Adipose tissue (tissue), 3 donors: Measurements from ENCODE around the gene CENPT. TPM values are rescaled to one million over a fixed set of nuclear protein-coding genes. Genes with fewer than 3 reads are reported as not detected.
"Not testable (repeated sequence)": the region's sequence is repeated elsewhere in the genome, so short reads cannot be mapped to it uniquely, and the experiment has no call there.

ENCODE experiments used
- H3K27ac ChIP-seq: one replicate; pipeline ENCODE4 v1.5.1; 2013; ENCODE audit warnings: low read depth, low read length
- WGBS, 3 donors: extraction: QIAGEN DNeasy Blood & Tissue Kit; methylation state at CpG; one replicate each; pipeline ENCODE4 v1.1.7; 2013; 5-methylcytosine and 5-hydroxymethylcytosine counted together
- polyA plus RNA-seq, 3 donors: library from polyadenylated mRNA; stranded (reverse); fragments of 200-250 nt; gene quantifications; one replicate each; pipeline ENCODE4 v1.2.3, GENCODE V29; 2013
- donor health status: healthy with polysubstance abuse.
- donor health status: Bipolar disorder and iron deficiency.
- donor health status: healthy.

Gene CENPT
- polyA plus RNA-seq, 3 donors, result 41.0 to 47.5 (median 44.4) TPM

DNA sequence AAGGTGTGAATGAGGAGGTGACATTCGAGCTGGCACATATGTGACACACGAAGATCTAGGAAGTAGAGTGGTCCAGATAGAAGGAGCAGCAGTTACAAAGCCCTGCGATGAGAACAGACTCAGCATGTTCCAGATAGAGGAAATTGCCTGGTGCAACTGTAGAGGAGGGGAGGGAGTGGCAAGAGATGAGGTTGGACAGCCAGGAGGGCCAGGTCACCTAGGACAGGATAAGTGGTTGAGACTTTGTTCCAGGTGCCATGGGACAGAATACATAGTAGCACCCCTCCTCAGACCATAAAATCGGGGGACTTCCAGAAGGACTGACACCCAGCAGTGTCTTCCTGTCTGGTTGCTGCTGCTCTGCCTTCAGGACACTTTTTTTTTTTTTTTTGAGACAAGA, 11.0 kb upstream of the CENPT start:
- 58 to 76% (median 64%) methylated on average over 4 of the region's 4 CpGs for WGBS, 3 donors
- H3K27ac ChIP-seq, result peak overlapping the region; percentile 52

DNA sequence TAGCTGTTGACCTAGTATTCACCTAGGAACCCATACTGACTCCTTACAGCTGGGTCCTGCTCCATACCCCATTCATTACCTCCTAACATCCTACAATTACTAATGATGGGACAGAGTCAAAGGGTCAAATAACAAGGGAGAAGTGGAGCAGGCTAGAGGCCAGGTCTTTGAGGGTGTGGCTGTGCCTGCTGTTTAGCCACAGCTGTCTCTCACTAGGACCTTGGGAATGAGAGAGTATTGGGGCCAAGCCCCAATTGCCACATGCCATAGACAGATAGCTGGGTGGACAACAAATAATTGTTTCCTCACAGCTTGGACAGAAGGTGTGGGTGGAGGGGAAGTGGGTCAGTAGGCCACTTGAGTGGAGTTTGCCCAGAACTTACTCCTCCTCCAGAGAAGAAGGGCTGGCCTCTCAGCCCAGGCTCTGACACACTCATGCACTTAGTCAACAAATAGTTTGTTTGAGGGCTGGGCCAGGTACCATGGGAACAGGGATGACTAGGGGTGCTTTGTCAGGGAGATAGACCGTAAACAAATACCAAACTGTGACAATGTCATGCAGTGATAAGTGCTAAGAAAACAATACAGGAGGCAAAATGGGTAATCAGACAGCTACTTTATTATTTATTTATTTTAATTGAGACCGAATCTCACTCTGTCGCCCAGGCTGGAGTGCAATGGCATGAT, 10.2 kb upstream of the CENPT start:
- H3K27ac ChIP-seq, result peak overlapping the region; percentile 52
- WGBS, 3 donors, result 17 to 64% (median 57%) methylated on average over 3 of the region's 3 CpGs

DNA sequence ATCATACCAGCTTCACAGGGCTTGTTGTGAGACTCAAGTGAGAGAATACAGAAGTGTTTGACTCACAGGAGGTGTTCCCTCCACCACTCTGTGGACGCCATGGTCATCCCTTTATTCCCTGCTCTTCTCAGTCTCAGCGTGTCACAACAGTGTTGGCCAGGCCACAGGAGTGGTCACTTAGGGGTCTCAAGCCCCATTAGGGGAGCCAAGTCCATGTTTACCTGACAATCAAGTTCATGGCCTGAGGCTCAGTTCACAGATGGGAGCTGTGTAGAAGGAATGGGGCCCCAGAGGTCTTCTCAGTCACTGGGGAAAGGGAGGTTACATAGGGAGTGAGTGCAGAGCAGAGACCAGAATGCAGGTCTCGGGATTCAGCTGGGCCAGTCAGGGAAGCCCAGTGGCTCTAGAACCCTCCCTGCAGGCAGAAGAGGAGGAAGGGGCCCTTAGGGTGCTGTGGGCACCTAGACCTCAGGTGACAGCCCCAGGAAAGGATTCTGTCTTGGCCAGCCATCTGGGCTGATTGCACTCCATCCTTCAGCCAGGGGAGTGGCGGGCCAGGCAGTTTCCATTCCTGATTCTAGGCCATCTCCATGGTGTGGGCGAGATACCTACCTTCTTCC, 9.5 kb upstream of the CENPT start:
- H3K27ac ChIP-seq, result no peak overlapping the region

DNA sequence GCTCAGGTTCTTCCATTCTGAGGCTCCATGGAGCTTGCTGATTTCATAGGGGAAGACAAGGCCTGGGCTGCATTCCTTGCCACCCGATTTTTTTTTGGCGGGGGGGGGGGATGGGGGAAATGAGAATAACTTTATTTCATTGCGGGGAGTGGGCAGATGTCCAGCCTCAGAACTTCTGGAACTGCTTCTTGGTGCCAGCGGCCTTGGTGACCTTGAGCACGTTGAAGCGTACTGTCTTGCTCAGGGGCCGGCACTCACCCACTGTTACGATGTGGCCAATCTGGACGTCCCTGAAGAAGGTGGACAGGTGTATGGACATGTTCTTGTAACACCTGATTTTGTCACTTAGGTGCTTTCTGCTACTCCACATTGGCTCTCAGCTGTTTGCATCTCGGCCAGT, 8.3 kb upstream of the CENPT start:
- WGBS, 3 donors, result 34 to 82% (median 81%) methylated on average over 10 of the region's 10 CpGs

More for the DNA sequence above, 9.5 kb upstream of the CENPT start:
- 86 to 95% (median 88%) methylated on average over 5 of the region's 5 CpGs for WGBS, 3 donors

GRCh38 chr16:67853670-67854069, 6.2 kb upstream of the CENPT start:
- WGBS, 3 donors, result 97 to 98% (median 98%) methylated on average over 3 of the region's 3 CpGs
- H3K27ac ChIP-seq, result no peak overlapping the region

More for the DNA sequence above, 8.3 kb upstream of the CENPT start:
- no peak overlapping the region for H3K27ac ChIP-seq

- no peak overlapping the region for H3K27ac ChIP-seq
- 81 to 92% (median 90%) methylated on average over 11 of the region's 11 CpGs for WGBS, 3 donors
Observed at GRCh38 chr16:67848118-67848517, 625 bp upstream of the CENPT start.

DNA sequence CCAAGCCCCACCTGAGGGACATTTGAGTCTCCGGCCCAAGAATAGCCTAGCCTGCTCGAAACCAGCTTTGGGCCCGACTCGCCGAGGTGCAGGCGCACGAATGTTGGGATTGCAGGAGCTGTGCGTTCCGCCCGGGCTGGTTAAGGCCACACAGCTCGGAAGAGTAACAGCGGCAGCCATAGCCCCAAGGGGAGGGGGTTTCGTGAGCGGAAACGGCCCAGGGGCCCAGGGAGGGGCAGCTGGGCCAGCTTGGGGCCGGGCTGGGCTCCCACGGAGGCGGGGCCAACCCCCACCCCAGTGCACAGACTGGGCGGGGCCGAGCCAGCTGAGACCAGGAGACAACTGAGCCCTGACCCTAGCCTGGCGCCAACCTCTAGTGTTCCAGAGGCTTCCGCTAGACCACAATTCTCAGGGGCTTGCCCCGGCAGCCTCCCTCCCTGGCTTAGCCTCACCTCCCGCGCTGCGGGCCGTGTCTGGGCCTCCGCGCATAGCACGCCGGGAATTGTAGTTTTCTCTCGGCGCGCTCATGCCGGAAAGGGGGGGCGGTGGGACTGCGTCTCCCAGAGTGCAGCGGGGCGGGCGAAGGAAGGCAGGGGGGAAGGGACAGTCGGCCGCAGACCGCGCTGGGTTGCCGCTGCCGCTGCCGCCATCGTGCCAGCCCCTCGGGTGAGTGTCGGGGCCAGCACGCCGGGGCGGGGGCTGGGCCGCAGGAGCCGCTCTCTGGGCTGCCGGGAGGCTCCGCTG, 1.0 kb downstream of the CENPT start, which contains the start of gene NUTF2:
Gene NUTF2 (plus strand): TSS at position 614 of the 744 bp plus-strand sequence. CDS start 18,198 bp downstream, outside the sequence.
- no peak within 1 kb of the TSS for H3K27ac ChIP-seq
- WGBS, 3 donors, result 0 to 1% (median 0%) methylated on average over 43 to 57 of the region's 57 CpGs

- 6 to 25% (median 12%) methylated on average over 2 of the region's 2 CpGs for WGBS, 3 donors
- no peak overlapping the region for H3K27ac ChIP-seq
Observed at GRCh38 chr16:67846063-67846319, 1.5 kb downstream of the CENPT start.

DNA sequence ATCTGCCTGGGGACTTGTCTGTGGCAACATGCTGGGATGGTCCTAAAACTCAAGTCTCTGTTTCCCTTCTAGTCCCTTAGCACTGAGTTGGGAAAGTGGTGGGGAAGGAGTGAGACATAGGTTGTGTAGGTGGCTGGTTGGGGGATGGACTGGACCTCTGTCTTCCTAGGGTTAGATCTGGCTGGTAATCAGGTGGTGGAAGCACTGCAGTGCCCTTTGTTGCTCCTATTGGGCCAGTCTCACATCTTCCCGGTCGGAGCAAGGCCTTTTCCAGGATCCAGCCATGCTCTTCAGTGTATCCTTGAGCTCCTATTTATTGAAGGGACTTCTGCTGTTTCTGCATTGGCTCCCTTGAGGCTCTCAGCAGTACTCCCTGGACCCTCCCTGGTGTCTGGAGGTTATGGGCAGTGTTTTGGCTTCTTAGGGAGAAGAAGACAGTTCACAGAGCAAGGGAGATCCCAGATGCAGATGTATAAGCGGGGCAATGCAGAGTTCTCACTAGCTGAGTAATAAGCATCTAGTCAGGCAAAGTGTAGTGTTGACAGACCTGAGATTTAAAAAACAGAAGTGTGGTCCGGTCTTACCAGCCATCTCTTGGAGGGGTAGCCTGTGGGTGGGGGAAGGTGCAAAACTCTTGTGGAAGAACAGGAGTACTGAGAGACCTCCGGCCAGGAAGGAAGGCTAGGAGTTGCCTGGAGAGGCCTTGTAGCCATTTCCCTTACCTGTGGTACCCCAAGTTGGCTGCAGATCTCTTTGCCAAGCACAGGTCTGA, 2.0 kb downstream of the CENPT start:
- WGBS, 3 donors, result 71 to 73% (median 72%) methylated on average over 5 of the region's 5 CpGs
- H3K27ac ChIP-seq, result no peak overlapping the region

DNA sequence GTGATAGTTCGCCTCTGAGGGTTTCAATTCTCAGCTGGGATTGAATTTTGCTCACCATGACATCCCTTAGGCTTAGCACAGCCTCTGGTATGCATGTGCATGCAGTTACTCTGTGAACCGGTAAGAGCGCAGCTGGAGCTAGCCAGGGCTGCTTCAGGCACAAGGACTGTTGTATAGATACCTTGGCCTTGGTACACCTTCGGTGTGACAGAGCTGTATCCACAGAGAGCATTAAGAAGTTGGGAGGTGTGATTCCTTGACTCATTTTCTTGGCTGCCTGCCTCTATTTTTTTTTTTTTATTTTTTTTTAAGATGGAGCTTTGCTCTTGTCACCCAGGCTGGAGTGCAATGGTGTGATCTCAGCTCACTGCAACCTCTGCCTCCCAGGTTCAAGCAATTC, 3.0 kb downstream of the CENPT start:
- whole genome bisulfite sequencing, 3 donors, result 58 to 82% (median 81%) methylated on average over 4 of the region's 4 CpGs
- no peak overlapping the region for H3K27ac ChIP-seq

DNA sequence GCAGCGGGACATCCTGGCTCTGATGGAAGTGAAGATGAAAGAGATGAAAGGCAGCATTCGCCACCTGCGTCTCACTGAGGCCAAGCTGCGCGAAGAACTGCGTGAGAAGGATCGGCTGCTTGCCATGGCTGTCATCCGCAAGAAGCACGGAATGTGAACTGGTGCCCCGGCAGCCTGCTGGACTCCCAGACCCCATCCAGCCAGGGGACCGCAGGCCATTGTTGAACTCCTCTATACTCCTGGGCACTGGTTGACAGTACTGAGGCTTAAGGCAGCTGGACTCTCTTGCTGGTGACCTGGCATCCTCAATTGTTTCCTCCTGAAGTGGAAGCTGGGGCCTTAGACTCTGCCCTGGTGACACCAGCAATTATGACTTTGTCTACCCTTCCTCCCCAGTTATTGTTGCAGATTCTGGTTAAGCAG, 4.1 kb downstream of the CENPT start:
- whole genome bisulfite sequencing, 3 donors, result 7 to 15% (median 8%) methylated on average over 11 of the region's 11 CpGs

DNA sequence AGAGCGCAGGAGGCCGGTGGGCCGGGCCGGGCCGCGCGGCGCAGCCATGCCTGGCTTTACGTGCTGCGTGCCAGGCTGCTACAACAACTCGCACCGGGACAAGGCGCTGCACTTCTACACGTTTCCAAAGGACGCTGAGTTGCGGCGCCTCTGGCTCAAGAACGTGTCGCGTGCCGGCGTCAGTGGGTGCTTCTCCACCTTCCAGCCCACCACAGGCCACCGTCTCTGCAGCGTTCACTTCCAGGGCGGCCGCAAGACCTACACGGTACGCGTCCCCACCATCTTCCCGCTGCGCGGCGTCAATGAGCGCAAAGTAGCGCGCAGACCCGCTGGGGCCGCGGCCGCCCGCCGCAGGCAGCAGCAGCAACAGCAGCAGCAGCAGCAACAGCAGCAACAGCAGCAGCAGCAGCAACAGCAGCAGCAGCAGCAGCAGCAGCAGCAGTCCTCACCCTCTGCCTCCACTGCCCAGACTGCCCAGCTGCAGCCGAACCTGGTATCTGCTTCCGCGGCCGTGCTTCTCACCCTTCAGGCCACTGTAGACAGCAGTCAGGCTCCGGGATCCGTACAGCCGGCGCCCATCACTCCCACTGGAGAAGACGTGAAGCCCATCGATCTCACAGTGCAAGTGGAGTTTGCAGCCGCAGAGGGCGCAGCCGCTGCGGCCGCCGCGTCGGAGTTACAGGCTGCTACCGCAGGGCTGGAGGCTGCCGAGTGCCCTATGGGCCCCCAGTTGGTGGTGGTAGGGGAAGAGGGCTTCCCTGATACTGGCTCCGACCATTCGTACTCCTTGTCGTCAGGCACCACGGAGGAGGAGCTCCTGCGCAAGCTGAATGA, 4.8 kb downstream of the CENPT start:
- peak overlapping the region; percentile 13 for H3K27ac ChIP-seq
- 0 to 1% (median 1%) methylated on average over 58 to 67 of the region's 67 CpGs for WGBS, 3 donors

More for the DNA sequence above, 4.1 kb downstream of the CENPT start:
- H3K27ac ChIP-seq, result no peak overlapping the region

DNA sequence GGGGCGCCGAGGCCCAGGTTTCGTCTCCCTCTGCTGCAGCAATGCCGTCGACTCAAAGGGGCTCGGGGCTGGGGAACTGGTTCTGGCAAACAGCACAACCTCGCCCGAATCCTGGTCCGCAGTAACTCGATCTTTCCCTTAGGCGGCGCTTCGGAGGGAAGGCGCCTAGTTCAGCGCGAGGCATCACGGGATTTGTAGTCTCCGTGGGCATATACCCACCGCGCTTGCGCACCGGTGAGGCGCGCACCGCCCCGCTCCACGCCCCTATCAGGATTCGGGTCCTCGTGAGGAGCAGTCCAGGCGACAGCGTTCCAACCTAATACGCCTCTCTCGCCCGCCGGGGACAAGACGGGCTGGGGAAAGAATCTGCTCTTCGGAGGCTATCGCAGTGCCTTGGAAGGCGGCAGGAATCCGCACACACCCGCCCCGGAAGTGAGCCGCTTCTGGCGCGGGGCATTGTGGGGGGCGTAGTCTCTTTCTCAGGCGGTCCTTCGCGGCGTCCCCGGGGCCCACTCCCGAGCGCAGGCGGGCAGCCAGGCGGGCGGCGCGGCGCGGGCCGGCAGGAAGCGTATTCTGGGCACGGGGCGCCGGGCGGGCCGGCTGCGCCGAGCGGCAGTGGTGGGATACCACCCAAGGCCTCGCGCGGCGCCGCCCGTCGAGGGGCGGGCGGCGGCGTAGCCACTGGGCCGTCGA, 5.5 kb downstream of the CENPT start, which contains the start of gene THAP11:
Gene THAP11 (plus strand): TSS at position 505 of the 693 bp plus-strand sequence. CDS start 235 bp downstream, outside the sequence.
- H3K27ac ChIP-seq, result peak within 1 kb of the TSS; percentile 78
- 0 to 1% (median 0%) methylated on average over 81 to 83 of the region's 83 CpGs for WGBS, 3 donors

DNA sequence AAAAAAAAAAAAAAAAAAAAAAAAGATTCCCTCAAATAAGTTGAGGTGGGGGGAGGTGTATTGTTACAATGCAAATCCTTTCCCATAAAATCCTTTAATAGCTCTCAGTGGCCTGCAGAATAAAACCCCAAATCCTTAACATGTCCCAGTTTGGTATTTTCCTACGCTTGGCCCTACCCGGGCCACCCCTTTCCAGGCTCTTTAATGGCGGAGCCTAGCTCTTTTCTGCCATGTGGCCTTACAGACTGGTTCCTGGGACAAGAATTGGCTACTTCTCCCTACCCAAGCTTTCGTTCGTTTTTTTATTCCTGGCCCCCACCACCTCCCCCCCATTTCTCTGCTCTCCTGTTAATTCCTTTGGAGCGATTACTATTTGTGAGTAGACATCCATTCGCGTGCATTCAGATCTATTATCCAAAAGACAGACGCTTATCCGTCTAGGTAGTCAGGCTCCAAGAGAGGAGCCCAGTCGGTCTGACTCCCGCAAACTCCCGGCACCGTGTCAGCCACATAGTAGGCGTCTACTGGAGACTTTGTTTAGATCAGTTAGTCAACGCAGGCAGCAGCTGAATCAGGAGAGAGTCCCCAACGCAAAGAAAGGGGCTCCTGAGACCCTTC, 6.2 kb downstream of the CENPT start:
- 45 to 51% (median 49%) methylated on average over 17 of the region's 17 CpGs for WGBS, 3 donors
- no peak overlapping the region for H3K27ac ChIP-seq

- WGBS, 3 donors, result 86 to 90% (median 87%) methylated on average over 2 of the region's 2 CpGs
- H3K27ac ChIP-seq, result no peak overlapping the region
Observed at GRCh38 chr16:67837811-67838210, 9.7 kb downstream of the CENPT start.

- 88 to 96% (median 94%) methylated on average over 10 of the region's 10 CpGs for WGBS, 3 donors
- not testable (repeated sequence) for H3K27ac ChIP-seq
Observed at GRCh38 chr16:67837190-67837589, 10.3 kb downstream of the CENPT start.

- H3K27ac ChIP-seq, result no peak overlapping the region
- WGBS, 3 donors, result 81 to 84% (median 83%) methylated on average over 10 of the region's 10 CpGs
Observed at GRCh38 chr16:67834242-67834614, 13.3 kb downstream of the CENPT start.
